ENCODE data around the gene ZNF768.

The ZNF768 gene

GRCh38 chr16:30526137-30526822 is at the start of gene ZNF768:
ZNF768 (minus strand) TSS chr16:30526566; CDS start chr16:30526413, 153 bp downstream.
- no peak for DNase-seq

GRCh38 chr16:30574678-30575077 is 48.3 kb upstream of the ZNF768 start:
- no peak for DNase-seq

- DNase-seq: peak; percentile 84
These were observed 45.3 kb upstream of the ZNF768 start, which contains the start of gene ZNF688 for GRCh38 chr16:30571445-30572322. ZNF688 (minus strand) TSS chr16:30571714; CDS start chr16:30571629, 85 bp downstream.

GRCh38 chr16:30570636-30571444 is 44.5 kb upstream of the ZNF768 start:
- DNase-seq: no peak

- DNase-seq: no peak
These were observed 43.6 kb upstream of the ZNF768 start for GRCh38 chr16:30569746-30570635.

GRCh38 chr16:30569281-30569680 is 42.9 kb upstream of the ZNF768 start:
- no peak for DNase-seq

GRCh38 chr16:30567991-30568638 is 41.7 kb upstream of the ZNF768 start:
- peak; percentile 48 for DNase-seq

- no peak for DNase-seq
These were observed 41.0 kb upstream of the ZNF768 start for GRCh38 chr16:30567160-30567990.

- no peak for DNase-seq
These were observed 40.2 kb upstream of the ZNF768 start for GRCh38 chr16:30566531-30566930.

- DNase-seq: no peak
These were observed 39.6 kb upstream of the ZNF768 start for GRCh38 chr16:30565984-30566383.

- DNase-seq: no peak
These were observed 39.2 kb upstream of the ZNF768 start for GRCh38 chr16:30565526-30565925.

GRCh38 chr16:30562021-30562420 is 35.7 kb upstream of the ZNF768 start:
- no peak for DNase-seq

- DNase-seq: no peak
These were observed 34.9 kb upstream of the ZNF768 start for GRCh38 chr16:30561089-30561816.

GRCh38 chr16:30559690-30560089 is 33.3 kb upstream of the ZNF768 start:
- no peak for DNase-seq

- no peak for DNase-seq
These were observed 32.5 kb upstream of the ZNF768 start for GRCh38 chr16:30558789-30559377.

GRCh38 chr16:30557957-30558788 is 31.8 kb upstream of the ZNF768 start, which contains the start of gene ZNF764:
ZNF764 (minus strand) TSS chr16:30558374; CDS start chr16:30558182, 192 bp downstream.
- DNase-seq: peak; percentile 88

GRCh38 chr16:30557707-30557956 is 31.3 kb upstream of the ZNF768 start:
- no peak for DNase-seq

GRCh38 chr16:30556125-30556473 is 29.7 kb upstream of the ZNF768 start:
- DNase-seq: no peak
